GM12891 (cell line): ENCODE measurements around the gene RMI2.

ENCODE experiments used
- PAX5 ChIP-seq: IDR thresholded peaks from 2 replicates; pipeline ENCODE4 v1.6.1; 2011; ENCODE audit warnings: low read length, moderate library complexity, mild to moderate bottlenecking; ENCODE audit not compliant: insufficient read depth, severe bottlenecking
- POLR2A ChIP-seq: IDR thresholded peaks from 2 replicates; pipeline ENCODE4 v1.6.1; 2011; ENCODE audit warnings: low read depth, low read length, control low read depth
- POLR2AphosphoS5 ChIP-seq: IDR thresholded peaks from 2 replicates; pipeline ENCODE4 v1.6.1; 2011; ENCODE audit warnings: low read depth, low read length, control low read depth
- POU2F2 ChIP-seq: IDR thresholded peaks from 2 replicates; pipeline ENCODE4 v1.6.1; 2011; ENCODE audit warnings: low read depth, mild to moderate bottlenecking, control low read depth, low read length, moderate library complexity
- SPI1 ChIP-seq: IDR thresholded peaks from 2 replicates; pipeline ENCODE4 v1.6.1; 2011; ENCODE audit warnings: low read depth, low read length, control low read depth
- TAF1 ChIP-seq: IDR thresholded peaks from 2 replicates; pipeline ENCODE4 v1.6.1; 2011; ENCODE audit warnings: low read depth, low read length, control low read depth

- no peak for TF ChIP-seq POLR2A
- no peak for TF ChIP-seq POLR2AphosphoS5
- no peak for TF ChIP-seq POU2F2
- no peak for TF ChIP-seq TAF1
- no peak for TF ChIP-seq SPI1
- TF ChIP-seq PAX5: no peak
Measured at GRCh38 chr16:11384956-11385586, 39.8 kb downstream of the RMI2 start.
